GOT3 (cell line): ENCODE data around the gene SLC38A11.

Experiments
- DNase-seq: peaks from one replicate; lab custom pipeline; 2025; ENCODE audit warnings: mixed read lengths; lab: John Stamatoyannopoulos, UW

Gene SLC38A11

DNA sequence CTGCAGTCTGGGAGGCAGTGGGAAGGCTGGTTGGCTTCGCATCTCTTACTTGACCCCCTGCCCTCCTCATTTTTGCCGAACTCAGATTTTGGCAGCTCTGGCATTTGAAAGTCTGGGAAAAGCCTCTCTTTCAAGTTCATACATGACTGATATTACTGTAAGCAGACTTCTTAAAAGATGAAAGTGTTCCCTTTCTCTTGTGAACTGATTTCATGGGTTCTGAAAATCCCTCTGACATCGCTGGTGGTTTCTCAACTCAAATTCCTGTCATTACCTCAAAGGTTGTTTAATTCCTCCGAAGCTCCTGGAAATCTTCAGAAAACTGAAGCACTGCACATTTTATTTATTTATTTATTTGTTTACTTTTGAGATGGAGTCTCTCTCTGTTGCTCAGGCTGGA, 16.9 kb upstream of the SLC38A11 start:
- no peak for DNase-seq

DNA sequence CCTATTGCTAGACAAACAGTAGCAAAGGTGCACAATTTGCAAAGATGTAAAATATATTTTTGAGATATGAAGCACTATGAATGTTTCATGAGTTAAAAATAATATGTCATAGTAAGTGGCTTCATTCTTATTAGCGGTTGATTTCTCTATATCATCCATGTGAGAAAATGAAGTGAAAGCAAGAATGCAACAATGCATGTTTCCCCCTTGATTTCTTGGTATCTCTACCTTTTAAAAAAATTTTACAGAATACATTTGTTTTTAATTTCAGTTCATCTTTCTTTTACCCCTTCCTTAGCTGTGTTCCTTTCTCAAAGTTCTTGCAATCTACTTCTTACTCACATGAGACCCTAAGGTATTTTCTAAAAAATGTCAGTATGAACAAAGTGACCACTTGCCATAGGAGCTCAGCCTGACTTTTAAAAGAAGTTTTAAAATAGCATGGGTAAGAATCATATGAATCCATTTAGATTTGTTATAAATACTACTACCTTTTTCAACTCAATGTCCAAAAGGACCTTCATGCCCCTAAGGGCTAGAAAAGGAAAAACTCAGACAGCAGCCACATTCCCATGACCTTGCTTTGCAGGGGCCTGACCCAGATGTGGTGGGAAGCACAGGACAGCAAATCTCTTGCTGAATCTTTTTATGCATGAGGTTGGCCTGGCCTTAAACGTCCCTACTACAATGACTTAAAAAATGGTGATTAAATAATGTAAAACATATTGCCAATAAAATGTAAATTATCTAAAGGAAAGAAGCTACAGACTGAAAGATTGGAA, 14.8 kb upstream of the SLC38A11 start:
- no peak for DNase-seq

DNA sequence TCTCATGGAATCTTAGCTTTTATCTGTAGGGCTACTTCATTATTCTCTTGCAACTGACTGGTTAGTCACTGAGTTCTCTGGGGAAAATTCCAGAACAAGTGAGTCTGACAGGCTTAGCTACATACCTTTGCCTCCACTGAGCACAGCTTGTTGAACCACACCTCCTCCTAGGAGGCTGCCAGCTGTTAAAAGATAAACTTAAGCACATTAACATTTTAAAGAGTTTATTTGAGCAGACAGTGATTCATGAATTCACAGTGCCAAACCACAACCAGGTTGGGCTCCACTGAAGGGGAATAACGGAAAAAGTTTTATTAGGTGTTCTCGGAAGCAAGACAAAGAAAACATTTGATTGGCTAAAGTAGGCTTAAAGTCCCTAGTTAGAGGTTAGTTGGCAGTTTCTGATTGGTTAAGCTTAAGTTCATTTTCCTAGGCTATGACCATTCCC, 12.5 kb upstream of the SLC38A11 start:
- DNase-seq: no peak

DNA sequence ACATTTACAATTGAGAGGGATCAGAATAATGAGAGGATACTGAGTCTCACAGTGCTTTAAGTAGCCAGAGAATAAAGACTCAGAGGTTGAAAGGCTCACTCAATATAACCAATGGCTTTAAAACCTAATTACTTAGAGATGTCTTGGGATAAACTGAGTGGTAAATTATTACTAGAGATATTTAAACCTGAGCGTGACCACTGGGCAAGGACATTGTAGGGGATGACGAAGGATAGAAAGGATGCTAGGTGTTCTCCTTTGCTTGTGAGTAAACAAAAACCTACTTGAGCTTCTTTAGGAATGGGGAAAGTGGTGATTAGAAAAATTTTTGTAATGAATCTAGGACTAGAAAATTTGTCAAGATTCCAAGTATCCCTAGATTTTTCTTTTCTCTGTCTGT, 12.0 kb upstream of the SLC38A11 start:
- no peak for DNase-seq

DNA sequence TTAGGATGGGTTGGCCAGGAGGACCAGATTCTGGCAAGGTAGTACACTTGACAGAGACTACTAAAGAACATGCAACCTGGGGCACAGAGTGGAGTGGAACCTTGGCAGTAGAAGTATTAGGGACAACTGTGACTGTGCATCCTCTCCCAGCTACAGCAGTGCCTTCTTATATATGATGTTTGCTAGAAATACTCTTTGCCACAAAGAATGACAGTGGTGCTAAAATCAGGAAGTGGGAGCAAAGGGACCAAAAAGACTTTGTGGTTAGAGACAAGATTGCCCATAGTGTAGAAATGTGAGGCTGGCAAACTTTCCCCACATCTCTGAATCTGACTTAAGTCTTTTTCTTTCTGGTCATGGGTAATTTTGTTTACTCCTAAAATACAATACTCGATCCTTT, 9.4 kb upstream of the SLC38A11 start:
- no peak for DNase-seq

DNA sequence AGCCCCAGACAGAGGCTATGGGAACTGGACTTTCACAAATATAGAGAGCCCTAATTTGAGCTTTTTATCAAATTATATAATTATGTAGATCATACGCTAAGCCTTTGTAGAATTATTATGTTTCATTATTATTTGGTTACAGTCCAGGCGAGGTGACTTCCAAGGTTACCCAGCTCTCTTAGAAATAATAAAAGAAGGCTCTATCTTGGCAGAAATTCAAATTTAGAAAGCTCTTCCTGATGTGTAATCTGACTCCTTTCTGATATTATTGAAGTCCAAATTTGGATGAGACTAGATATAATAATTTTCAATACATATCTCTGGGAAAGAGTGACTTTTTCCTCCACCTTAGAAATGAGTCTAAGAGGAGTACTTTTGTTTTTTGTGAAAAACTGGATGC, 4.8 kb upstream of the SLC38A11 start:
- no peak for DNase-seq

DNA sequence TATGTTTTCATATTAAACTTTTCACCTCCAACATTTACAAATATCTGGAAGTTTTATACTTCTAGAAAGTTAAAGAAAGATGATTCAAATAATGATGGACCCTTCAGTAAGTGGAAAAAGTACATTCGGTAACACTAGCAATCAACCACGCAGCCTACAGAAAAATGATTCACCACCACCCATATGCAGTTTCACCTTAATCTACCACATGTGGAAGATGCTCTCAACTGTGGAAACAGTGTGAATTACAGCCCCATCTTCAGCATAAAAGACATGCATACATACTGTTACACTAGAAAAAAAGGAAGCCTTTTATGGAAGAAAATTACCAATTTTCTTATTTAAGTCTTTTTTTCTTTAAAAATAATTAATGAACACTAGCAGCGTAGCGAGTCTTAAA, 1.1 kb downstream of the SLC38A11 start:
- DNase-seq: no peak

DNA sequence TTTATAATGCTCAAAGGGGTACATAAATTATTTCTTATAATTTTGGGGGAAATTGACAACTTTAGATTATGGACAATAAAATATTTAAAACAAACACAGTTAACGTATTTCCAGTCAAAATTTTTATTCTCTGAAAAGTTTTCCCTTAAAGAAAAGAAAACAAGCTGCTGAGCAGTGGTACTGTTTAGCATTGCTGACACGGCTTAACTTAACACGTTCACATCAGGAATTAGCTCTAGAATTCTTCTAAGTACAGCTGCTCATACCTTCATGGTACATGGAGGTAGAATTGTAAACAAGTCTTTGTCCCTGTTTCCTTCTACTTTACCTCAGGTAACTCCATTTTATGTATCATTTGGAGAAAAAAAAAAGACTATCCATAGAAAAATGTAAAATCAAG, 2.0 kb downstream of the SLC38A11 start:
- no peak for DNase-seq

DNA sequence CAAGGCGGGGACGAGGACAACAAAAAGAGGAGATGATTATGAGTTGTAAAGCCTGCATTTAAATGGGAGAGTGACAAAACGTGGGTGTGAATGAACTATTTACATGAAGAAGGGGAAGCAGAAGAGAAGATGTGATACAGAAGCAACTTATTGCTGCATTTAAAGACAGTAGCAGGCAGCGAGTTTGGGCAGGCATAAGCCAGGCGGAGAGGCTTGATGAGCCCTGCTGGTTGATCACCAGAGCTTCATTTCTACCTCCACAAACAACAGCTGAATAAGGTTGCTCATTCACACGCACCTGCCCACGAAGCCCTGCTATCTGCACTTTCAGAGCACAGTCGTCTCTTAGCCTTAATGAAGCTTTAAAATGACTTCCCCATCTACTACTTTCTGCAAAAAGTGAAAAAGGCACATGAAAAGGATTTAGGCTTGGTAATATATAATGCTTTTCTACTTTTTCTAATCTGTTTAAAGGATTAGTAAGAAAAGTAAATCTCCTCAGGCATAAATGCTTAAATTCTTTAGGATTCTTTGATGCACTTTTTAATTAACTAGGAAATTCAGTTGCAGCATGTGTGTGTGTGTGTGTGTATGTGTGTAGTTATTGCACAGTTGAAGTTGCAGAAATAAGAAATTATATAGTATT, 3.1 kb downstream of the SLC38A11 start:
- DNase-seq: no peak

DNA sequence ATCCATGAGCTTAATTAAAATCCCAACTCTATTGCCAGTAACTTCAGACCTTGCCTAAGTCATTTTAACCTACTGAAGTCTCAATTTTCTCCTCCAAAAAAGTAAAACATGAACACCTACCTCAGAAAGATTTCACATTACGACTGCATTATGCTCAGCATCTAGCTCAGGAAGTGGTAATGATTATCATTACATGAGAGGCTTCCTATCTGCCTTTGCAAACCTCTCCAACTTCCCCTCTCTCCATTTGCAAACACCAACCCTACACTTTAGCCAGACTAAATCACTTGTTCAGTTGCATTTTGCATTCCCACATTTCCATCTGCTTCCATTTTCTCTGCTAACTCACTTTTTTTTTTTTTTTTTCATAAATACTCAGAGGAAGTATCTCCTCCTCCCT, 6.8 kb downstream of the SLC38A11 start:
- DNase-seq: no peak

DNA sequence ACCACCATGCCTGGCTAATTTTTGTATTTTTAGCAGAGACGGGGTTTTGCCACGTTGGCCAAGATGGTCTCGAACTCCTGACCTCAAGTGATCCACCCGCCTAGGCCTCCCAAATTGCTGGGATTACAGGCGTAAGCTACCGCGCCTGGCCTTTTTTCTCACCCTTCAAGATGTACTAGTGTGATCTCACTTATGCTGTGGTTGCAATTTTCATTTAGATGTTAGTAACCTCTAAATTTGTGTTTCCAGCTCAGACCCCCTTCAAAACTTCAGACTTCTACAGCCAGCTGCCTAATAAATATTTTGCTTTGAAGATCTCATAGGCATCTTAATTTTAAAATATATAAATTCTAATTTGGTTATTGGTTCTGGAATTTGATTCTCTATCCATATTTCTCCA, 8.0 kb downstream of the SLC38A11 start:
- no peak for DNase-seq

DNA sequence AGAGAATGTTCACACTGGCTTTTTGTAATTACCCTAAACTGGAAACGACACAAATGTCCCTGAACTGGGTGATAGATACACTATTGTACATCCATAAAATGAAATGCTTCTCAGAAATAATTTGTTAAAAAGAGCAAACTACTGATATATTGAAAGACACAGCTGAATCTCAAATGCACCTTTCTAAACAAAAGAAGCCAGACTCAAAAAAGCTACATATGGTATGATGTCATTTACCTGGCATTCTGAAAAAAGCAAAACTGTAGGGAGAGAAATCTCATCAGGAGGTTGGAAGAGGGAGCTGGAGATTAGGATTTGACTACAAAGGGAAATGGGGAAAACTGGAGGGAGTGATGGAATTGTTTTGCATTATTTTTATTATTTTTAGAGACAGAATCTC, 12.0 kb downstream of the SLC38A11 start:
- no peak for DNase-seq

DNA sequence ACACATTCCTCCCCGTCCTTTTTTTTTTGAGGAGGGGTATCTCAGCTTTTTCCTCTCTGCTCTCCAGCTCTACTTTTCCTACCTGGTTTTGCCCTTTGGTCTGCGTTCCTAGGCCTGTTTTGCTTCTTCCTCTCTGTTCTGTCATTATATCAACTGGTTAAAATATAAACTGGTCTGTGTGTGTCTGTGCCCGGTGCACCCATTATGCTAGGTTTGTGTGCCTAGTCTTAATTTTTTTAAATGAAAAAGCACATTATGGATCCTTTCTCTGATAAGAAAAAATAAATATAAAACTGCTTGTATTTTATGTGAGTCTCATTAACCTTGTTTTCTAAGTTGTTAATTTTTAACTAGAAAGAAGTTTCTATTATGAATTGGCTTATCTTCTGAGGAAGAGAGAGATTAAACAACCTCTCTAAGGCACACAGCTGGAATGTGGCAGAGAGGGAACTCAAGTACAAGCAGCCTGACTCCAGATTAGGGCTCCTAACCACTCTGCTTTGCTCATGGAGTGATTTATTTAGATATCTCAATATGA, 17.4 kb downstream of the SLC38A11 start:
- no peak for DNase-seq

DNA sequence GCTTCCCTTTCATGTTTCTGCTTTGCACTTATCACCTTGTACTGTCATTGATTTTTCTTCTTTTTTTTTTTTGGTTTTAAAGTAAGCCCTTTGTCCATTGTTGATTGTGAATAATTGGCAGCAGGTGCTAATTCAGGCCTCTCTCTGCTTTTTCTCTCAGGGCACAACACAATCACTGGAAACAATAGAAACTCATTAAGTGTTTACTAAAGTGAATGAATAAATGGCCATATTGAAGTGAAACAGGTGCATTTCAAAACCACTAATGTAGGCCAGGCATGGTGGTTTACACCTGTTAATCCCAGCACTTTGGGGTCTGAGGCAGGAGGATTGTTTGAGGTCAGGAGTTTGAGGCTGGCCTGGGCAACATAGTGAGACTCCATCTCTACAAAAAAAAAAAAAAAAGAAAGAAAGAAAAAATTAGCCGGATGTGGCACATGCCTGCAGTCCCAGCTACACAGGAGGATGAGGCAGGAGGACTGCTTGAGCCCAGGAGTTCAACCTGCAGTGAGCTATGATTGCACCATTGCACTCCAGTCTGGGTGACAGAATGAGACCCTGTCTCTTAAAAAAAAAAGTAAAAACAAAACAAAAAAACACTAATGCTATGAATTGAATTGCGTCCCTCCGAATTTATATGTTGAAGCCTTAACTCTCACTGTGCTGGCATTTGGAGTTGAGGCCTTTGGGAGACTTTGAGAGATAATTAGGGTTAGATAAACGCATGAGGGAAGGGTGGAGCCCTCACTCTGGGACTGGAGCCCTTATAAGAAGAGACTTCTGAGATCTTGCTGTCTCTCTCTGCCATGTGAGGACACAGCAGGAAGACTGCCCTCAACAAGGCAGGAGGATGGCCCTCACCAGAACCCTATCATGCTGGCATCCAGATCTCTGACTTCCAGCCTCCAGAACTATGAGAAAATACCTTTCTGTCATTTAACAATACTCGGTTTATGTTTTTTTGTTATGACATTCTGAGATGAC, 19.9 kb downstream of the SLC38A11 start:
- DNase-seq: no peak

DNA sequence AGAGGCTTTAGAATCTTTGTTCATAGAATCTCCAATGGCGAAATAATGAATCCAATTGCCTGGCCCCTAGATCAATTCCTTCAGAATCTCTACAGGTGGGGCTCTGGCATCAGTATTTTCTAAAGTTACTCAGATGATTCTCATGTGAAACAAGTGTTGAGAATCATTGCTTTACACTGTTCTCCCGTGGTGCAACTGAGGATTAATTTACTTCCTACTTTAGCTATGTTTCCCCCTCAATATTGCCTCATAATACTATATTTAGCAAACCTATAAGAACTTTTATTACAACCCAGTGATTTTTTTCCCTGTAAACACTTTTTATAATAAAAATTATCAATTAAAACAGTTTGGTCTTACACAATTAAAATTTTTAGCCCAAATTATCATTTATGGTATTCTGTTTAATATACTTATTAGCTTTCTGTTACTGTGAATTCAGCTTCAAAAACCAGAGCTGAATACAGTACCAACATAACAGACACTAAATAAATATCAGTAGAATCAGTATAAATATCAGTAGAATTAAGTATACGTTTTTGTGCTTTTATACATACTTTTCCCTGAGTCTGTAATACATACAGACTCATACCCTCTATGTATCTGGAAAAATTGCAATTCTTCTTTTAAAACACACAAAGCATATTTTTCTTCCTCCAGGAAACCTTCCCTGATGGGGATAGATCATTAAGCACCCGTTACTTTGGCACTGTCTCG, 20.8 kb downstream of the SLC38A11 start:
- no peak for DNase-seq

DNA sequence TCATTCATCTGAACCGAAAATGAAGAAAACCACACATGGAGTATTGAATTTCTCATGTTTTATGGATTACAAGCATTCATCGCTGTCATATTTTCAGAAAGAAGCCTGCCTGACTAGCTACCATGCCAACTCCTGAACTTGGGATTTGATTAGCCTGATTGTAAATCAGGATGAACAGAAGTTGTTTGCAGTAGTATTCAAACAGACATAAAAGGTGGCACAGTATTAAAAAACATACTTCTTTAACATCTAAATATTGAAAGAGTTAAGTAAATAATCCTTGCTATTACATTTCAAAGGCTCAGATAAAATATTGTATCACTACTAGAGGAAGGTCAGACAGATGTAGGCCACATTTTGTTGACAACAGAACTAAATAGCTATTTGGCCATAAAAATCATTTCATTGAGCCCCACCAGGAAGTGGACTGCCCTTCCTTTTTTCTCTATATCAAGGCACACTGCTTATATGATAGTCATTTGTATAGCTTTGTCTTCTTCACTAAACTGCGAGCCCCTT, 21.6 kb downstream of the SLC38A11 start:
- no peak for DNase-seq

DNA sequence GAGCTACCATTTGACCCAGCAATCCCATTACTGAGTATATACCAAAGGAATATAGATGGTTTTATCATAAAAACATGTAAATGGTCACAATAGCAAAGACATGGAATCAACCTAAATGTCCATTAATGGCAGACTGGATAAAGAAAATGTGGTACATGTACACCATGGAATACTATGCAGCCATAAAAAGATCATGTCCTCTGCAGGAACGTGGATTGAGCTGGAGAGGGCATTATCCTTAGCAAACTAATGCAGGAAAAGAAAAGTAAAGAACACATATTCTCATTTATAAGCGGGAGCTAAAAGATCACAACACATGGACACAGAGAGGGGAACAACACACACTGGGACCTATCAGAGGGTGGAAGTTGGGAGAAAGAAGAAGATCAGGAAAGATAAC, 22.9 kb downstream of the SLC38A11 start:
- DNase-seq: no peak

DNA sequence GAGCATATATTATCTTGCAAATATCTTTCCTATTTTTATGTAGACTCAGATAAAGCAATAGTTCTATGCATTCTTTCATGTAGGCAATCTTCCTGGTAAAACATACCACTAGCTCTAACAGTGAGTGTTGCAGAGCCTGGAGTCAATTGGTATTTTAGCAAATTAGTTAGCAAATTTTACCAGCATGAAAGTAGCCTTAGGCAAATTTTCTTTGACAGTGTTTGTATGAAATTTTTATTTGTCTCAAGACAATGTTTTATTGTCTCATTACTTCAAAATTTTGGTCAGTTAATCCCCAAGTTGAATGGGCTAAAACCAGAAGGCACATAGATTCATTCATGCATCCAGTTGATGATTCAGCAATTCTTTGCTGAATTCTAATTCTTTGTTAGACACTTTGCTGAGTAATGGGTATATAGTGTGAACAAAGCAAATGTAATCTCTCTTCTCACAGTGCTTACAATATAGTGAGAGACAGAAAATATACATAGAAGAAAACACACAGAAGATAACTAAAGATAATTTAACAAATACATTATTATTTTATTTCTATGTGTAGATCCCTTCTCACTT, 27.1 kb downstream of the SLC38A11 start:
- DNase-seq: no peak

DNA sequence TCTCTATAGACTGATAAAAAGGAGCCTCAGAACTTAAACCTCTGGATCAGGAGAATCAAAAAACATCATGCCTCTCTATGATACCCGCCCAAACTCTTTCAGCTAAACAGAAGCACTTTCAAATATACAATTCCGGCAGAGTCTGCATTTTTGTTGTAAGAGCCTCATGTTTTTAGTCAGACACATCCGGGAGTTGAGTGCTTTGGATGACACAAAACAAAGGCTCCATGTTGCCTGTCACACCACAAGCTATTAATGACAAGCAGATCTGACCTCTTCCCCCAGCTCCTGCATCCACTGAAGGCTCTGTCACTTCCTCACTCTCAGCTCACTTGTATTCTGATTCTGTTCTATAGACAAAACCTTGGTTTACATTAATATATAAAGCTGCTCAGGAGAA, 33.2 kb downstream of the SLC38A11 start:
- DNase-seq: no peak

DNA sequence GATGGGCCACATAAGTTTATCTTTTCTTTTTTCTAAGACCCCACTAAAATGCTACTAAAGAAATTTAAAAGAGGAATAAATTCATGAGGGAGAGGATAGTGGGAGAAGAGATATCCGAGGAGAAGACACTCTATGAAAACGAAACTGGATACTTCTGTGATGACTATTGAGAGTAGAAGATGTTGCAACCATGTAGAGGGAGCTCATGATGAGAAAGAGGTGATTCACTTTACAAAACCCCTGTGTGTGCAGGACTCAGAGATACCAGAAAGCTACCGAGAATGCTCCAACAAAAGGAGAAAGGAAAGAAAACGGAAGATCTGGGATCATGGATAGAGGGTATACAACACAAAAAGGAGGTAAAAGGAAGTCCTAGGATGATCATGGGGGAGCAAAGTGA, 34.9 kb downstream of the SLC38A11 start:
- no peak for DNase-seq

DNA sequence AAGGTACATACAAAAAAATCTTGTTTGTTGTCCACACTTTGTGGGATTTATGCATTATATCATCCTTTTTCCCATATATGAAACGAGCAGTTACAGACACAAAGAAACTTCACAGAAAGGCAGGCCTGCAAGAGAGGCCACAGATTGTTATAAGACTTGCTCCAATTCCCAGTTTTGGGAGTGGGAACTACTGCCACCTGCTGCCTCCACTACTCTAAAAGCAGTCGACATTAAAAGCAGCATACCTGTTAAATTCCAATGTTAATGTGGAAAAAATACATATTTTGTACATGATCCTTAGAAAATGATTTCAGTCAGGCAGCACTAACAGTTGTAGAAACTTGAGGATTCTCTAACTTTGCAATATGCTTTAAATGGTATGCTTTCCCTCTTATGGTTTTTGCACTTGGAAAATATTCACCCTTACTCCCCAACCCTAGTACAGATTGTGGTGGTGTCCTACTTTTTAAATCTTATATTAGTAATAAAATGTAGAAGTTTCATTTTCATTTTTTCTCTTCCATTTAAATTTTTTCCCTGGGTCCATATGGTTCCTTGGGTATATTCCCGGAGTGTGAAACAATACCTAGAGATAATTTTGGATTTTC, 37.9 kb downstream of the SLC38A11 start:
- no peak for DNase-seq
